ENCODE measurements around the gene EML6. TPM values are rescaled to one million over a fixed set of nuclear protein-coding genes. Genes with fewer than 3 reads are reported as not detected.

EML6 gene
- total and polyA plus RNA-seq, 2 of the 8 experiments (the other 6 are each of a cell fraction or from before 2014, with no cell fraction given) = 1.2 to 1.6 TPM

GRCh38 chr2:54965425-54965824, 242.0 kb downstream of the EML6 start:
- Histone ChIP-seq H3K4me2 (ENCODE audit: insufficient read depth in 1 of 2, low read depth in 2 of 2, low read length in 2 of 2) (no peak overlapping the region), H3K79me2 (ENCODE audit: control insufficient read depth in 1 of 2, insufficient read depth in 2 of 2, low read length in 2 of 2) (no peaks in the 10 kb centered on the region), H3K4me1 (replicated peaks in 1 of 4; ENCODE audit: control insufficient read depth in 3 of 4, insufficient read depth in 4 of 4, low read length in 3 of 4) (peaks cover 0 to 3% (median 1%) of the 10 kb centered on the region in 4 experiments; a peak in 2 of 7 replicates), H3K18ac (ENCODE audit: extremely low read depth, low read length) (no peak overlapping the region), H3K79me1 (ENCODE audit: low read depth, low read length) (no peaks in the 10 kb centered on the region; the same call in 1 of the 2 replicates), H3K36me3 (ENCODE audit: control insufficient read depth in 2 of 4, insufficient read depth in 4 of 4, low read length in 3 of 4) (peaks cover 0 to 3% (median 1%) of the 10 kb centered on the region in 4 experiments; a peak in 1 of 8 replicates), H4K20me1 (replicated peaks in 1 of 2; ENCODE audit: control insufficient read depth in 1 of 2, insufficient read depth in 2 of 2, low read length in 2 of 2) (no peaks in the 10 kb centered on the region), H2BK120ac (replicated peaks; ENCODE audit: low read depth, low read length) (no peak overlapping the region), H3K27ac (ENCODE audit: low read depth, low read length) (no peak overlapping the region), H2BK20ac (ENCODE audit: low read length) (no peak overlapping the region), H2BK5ac (ENCODE audit: low read depth, low read length) (no peak overlapping the region), H2BK15ac (ENCODE audit: low read length) (no peak overlapping the region), H2AK5ac (ENCODE audit: low read depth, low read length) (no peak overlapping the region), H2AFZ (ENCODE audit: low read length) (no peak overlapping the region), H3K4me3 (ENCODE audit: extremely low read depth in 1 of 4, insufficient read depth in 2 of 4, low read depth in 3 of 4, low read length in 4 of 4) (no peak overlapping the region), H3K23me2 (ENCODE audit: low read depth, low read length) (no peaks in the 10 kb centered on the region), H4K5ac (ENCODE audit: insufficient read length, low read depth, low read length) (no peak overlapping the region), H4K8ac (ENCODE audit: extremely low read depth, insufficient read depth, low read length) (no peak overlapping the region), H2BK12ac (ENCODE audit: low read depth, low read length) (no peak overlapping the region), H3K9me3 (ENCODE audit: insufficient read depth in 2 of 2, low read depth in 1 of 2, low read length in 1 of 2) (no peaks in the 10 kb centered on the region), H3K23ac (ENCODE audit: insufficient read length) (no peak overlapping the region), H3K4ac (replicated peaks; ENCODE audit: insufficient read length, low read depth, low read length) (no peak overlapping the region), H4K91ac (replicated peaks; ENCODE audit: insufficient read length, low read length) (no peak overlapping the region), H3K56ac (replicated peaks; ENCODE audit: insufficient read length, low read depth, low read length) (no peak overlapping the region), H3K27me3 (replicated peaks in 1 of 4; ENCODE audit: control insufficient read depth in 3 of 4, extremely low read depth in 1 of 4, insufficient read depth in 3 of 4, low read length in 3 of 4) (no peaks in the 10 kb centered on the region), H3K9ac (replicated peaks in 1 of 4; ENCODE audit: extremely low read depth in 1 of 4, low read depth in 3 of 4, low read length in 3 of 4) (no peak overlapping the region), H3K14ac (ENCODE audit: insufficient read length) (no peak overlapping the region)
- FAIRE-seq (no peak), DNase-seq (ENCODE audit: low read depth in 1 of 2, low spot score in 2 of 2) (no peak)
- ChIA-PET POLR2A (ENCODE audit: partially characterized antibody) (interaction anchor here (0.8 kb wide), 1 partner anchor 8 kb away, joined by 3 read pairs; no protein-coding TSS in a partner anchor), CTCF (ENCODE audit: partially characterized antibody) (interaction anchor here (0.5 to 1.1 kb wide), 4 partner anchors 10 to 244 kb away, joined by 3 to 4 read pairs (median 3); no protein-coding TSS in a partner anchor)
- WGBS, 2 experiments (ENCODE audit: extremely low coverage in 1 of 2, insufficient coverage in 1 of 2, insufficient read length in 1 of 2, insufficient replicate concordance in 2 of 2, low coverage in 1 of 2, low lambda C conversion rate in 2 of 2, missing lambda C conversion rate in 1 of 2) = 83% methylated on average over 6 of the region's 6 CpGs; no CpG with 5 or more reads in 1 of the 2 experiments
- TF ChIP-seq FOSL1 (IDR thresholded peaks at IDR 0.05; ENCODE audit: insufficient read depth, low read depth, low read length) = no peak
- TF ChIP-seq TEAD4 (IDR thresholded peaks at IDR 0.05; ENCODE audit: low read depth, low read length) = no peak
- TF ChIP-seq CBX8 (IDR thresholded peaks at IDR 0.05; ENCODE audit: borderline replicate concordance, low read depth, low read length) = no peak
- TF ChIP-seq EZH2 (IDR thresholded peaks at IDR 0.05; ENCODE audit: low read depth, low read length, severe bottlenecking) = no peak
- no peak for TF ChIP-seq ZNF274 (IDR thresholded peaks at IDR 0.05; ENCODE audit: borderline replicate concordance, extremely low read depth, low read length)
- TF ChIP-seq SIX5 (IDR thresholded peaks at IDR 0.05; ENCODE audit: low read depth, low read length) = no peak
- TF ChIP-seq KDM4A (IDR thresholded peaks at IDR 0.05; ENCODE audit: low read depth, low read length, severe bottlenecking) = no peak
- TF ChIP-seq SP2 (IDR thresholded peaks at IDR 0.05; ENCODE audit: low read length) = no peak
- no peak for TF ChIP-seq POLR2AphosphoS5 (IDR thresholded peaks at IDR 0.05; ENCODE audit: low read depth, low read length)
- TF ChIP-seq HDAC6 (IDR thresholded peaks at IDR 0.05; ENCODE audit: low read depth, low read length) = no peak
- TF ChIP-seq YY1 (IDR thresholded peaks at IDR 0.05; ENCODE audit: low read depth, low read length) = no peak
- no peak for TF ChIP-seq RAD21 (IDR thresholded peaks at IDR 0.05 in 1 of 2, conservative IDR thresholded peaks at IDR 0.05 in 1 of 2; ENCODE audit: low read depth in 2 of 2, low read length in 2 of 2)
- TF ChIP-seq CEBPB (IDR thresholded peaks at IDR 0.05; ENCODE audit: low read depth, low read length) = no peak
- no peak for TF ChIP-seq CBX5 (IDR thresholded peaks at IDR 0.05; ENCODE audit: low read depth, low read length)
- no peak for TF ChIP-seq SIN3A (conservative IDR thresholded peaks at IDR 0.05 in 1 of 2, IDR thresholded peaks at IDR 0.05 in 1 of 2; ENCODE audit: low read depth in 1 of 2, low read length in 2 of 2)
